Erythroblast (primary cell): ENCODE results near the gene SDF4.

Experiments used
- DNase-seq, 2 experiments: peaks; one replicate each; lab custom pipeline; 2025; lab: John Stamatoyannopoulos, UW
- GATA1 ChIP-seq: IDR thresholded peaks from 2 replicates; pipeline ENCODE4 v1.6.1; 2011; ENCODE audit warnings: low read depth, mild to moderate bottlenecking, control low read depth, low read length, moderate library complexity
- POLR2A ChIP-seq: IDR thresholded peaks from 2 replicates; pipeline ENCODE4 v1.6.1; 2011; ENCODE audit warnings: mild to moderate bottlenecking, low read length

The SDF4 gene

DNA sequence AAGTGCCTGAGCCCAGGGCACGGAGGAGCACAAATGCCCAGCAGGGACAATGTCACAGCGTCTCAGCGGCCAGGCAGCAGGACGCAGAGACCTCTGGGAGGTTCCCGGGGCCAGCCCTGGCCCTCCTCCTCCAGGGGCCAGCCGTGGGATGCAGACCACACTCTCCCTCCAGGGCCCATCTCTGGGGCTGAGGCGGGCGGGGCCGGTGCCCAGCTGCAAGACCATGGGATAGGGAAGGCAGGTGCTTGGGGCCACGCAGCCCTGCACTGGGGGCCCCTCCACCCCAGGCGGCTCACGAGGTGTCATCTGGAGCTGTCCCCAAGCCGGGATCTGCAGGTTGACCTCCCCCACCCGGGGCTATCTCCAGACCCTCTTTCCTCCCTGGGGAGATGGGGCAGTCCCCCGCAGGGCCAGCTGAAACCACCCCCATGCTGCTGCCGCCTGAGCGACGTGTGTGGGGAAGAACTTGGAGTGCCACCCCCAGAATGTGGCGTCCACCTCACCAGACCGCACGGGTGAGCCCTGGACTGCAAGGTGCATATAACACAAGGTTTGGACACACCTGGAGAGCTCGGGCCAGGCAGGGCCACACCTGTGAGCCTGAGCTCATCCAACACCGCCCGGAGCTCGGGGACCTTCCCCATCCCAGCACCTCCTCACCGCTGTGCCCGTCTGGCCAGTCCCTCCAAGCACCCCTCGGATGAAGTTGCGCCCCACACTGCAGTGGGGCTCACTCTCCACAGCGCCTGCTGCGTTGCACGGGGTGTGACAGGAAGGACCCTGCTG is 62.2 kb downstream of the SDF4 start:
- no peak for DNase-seq
- TF ChIP-seq POLR2A (no peak), GATA1 (no peak)

DNA sequence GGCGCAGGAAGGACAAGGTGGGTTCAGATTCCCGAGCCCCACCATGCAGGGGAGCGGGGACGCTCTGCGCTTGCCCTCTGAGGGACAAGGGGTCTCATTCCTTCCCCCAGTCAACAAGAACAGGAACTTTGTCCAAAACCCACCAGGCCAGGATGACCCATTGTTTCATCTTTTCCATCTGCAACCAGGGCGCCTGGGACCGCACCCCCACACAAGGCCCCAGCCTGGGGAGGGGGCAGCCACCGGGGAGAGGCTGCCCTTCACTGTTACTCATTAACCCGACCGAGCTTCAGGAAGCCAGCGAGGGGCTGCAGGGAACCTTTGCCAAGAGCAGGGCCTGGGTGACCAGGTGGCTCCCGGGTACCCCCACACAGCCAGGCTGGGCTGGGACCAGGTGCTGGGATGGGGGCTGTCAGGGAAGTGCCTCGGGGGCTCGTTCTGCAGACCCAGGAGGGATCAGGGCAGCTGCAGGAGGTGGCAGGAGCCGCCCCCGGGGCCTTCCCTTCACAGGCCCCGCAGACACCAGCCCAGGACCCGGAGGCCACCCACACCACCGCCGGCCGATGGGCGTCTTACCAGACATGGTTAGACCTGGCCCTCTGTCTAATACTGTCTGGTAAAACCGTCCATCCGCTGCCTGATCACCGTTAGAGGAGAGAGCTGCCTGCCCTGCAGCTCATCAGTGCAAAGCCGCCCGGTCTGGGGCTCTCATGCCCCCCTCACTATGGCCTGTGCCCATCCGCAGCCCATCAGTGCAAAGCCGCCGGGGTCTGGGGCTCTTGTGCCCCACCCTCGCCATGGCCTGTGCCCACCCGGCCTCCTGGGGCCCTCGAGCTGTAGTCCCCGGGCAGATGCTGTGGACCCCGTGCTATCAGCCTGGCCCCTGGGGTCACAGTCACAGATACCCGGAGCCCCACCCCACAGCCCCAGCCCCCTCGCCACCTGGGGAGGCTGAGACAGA is 63.1 kb downstream of the SDF4 start:
- no peak for TF ChIP-seq POLR2A
- TF ChIP-seq GATA1, result no peak
- DNase-seq, result no peak

DNA sequence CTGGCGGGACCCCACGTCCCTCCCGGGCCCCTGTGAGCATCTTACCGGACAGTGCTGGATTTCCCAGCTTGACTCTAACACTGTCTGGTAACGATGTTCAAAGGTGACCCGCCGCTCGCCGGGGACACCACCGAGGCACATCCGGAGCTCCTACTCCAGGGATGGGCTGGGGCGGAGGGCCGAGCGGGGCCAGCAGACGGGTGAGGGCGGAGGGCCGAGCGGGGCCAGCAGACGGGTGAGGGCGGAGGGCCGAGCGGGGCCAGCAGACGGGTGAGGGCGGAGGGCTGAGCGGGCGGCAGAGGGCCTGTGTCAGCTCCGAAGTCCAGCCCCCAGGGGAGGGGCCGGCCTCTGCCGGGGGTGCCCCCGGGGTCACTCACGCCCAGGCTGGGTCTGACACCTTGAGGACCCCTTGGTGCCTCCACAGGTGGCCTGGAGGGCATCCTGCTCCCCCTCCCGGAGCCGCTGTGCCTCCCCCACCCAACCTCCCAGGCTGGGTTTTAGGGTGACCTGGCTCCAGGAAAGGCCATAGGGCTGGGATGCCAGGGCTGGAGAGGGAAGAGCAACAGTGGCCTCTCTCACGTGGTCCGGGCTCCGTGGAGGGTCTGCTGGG is 63.9 kb downstream of the SDF4 start:
- no peak for TF ChIP-seq GATA1
- no peak for TF ChIP-seq POLR2A
- DNase-seq, result no peak

DNA sequence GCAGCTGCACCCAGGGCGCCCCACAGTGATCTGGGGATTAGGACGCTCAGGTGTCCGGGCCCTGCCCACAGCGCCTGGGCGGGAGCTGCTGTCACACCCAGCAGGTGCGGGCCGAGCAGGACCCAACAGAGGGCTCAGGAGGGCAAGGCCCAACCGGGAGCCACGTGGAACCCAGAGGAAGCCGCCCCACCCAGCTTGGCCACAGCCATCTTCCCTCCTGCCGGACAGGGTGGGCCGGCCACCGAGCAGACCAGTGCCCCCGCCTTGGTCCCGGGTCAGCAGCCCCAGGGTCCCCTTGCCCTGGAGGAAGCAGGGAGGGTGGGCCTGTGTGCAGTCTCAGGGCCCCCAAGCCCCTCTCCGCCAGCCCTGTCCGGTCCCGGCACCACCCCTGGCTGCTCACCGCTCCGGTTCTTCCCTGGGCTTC is 64.4 kb downstream of the SDF4 start:
- TF ChIP-seq POLR2A (no peak), GATA1 (no peak)
- DNase-seq, result no peak
